ENCODE measurements around the gene NQO2. TPM values are rescaled to one million over a fixed set of nuclear protein-coding genes. Genes with fewer than 3 reads are reported as not detected.

Gene NQO2
- total and polyA plus RNA-seq, 10 of the 15 experiments (the other 5 are each of a cell fraction or from before 2014, with no cell fraction given), result 0.55 to 2.6 (median 0.80) TPM

DNA sequence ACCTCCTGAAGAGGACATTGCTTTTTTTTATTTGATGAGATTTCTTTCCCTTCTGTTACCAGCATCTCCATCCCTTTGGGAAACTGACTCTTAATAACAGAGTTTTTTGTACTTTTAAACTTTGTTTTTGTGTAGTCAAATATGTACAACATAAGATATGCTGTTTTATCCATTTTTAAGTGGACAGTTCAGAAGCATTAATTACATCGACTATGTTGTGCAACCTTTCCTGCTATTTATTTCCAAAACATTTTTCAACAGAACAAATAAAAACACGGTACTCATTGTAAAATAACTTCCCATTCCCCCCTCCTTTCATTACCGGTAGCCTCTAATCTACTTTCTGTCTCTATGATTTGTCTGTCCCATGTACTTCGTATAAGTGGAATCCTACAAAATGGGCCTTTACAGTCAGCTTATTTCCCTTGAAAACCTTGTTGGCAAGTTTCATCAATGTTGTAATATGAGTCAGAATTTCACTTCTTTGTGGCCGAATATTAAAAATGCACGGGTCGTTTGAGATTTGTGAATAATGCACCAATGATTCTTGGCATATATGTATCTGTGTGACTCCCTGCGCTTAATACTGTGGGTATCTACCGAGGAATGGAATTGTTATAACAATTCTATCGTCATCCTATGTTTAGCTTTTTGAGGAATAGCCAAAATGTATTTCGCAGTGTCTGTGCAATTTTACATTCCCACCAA lies 57.5 kb downstream of the NQO2 start:
- Histone ChIP-seq H3K79me2 (ENCODE audit: control insufficient read depth, insufficient read depth, low read length) (no peaks in the 10 kb centered on the region), H3K27ac (ENCODE audit: control insufficient read depth, insufficient read depth) (no peak overlapping the region), H4K20me1 (ENCODE audit: control insufficient read depth, insufficient read depth) (no peaks in the 10 kb centered on the region), H3K9me3 (replicated peaks; ENCODE audit: control insufficient read depth, insufficient read depth, low read length) (no peaks in the 10 kb centered on the region), H3K9ac (ENCODE audit: control insufficient read depth, insufficient read depth, low read length) (no peak overlapping the region), H3K27me3 (replicated peaks in 1 of 2; ENCODE audit: control insufficient read depth in 2 of 2, insufficient read depth in 2 of 2, low read length in 1 of 2) (no peaks in the 10 kb centered on the region; a peak in 2 of 4 replicates), H3K4me1 (ENCODE audit: control insufficient read depth, insufficient read depth, low read length) (no peaks in the 10 kb centered on the region), H2AFZ (ENCODE audit: control insufficient read depth, low read depth, low read length) (no peak overlapping the region), H3K4me3 (no peak overlapping the region), H3K4me2 (ENCODE audit: control insufficient read depth, insufficient read depth) (no peak overlapping the region), H3K36me3 (ENCODE audit: control insufficient read depth in 2 of 2, insufficient read depth in 2 of 2, low read length in 1 of 2) (no peaks in the 10 kb centered on the region)
- CTCF ChIA-PET, result interaction anchor here (0.6 to 2.5 kb wide), 11 partner anchors 10 to 266 kb away, joined by 3 to 23 read pairs (median 5); partner anchors contain the start of gene NQO2
- in situ Hi-C loops (cut with MboI) (loop anchor here (10.0 kb wide), 1 partner anchor 212 kb away; the partner anchor contains the start of gene SERPINB1), intact Hi-C loops (cut with micrococcal nuclease; ENCODE audit: unreplicated experiment) (loop anchor here (10.0 kb wide), 1 partner anchor 212 kb away; the partner anchor contains the start of gene SERPINB1)
- DNase-seq (ENCODE audit: low read depth, low spot score), result no peak
- SMC1A ChIA-PET (ENCODE audit: uncharacterized antibody, unreplicated experiment), result interaction anchor here (0.6 to 3.6 kb wide), 9 partner anchors 19 to 675 kb away, joined by 3 to 18 read pairs (median 3); no protein-coding TSS in a partner anchor
- WGBS (ENCODE audit: insufficient coverage, insufficient replicate concordance, low lambda C conversion rate, missing lambda C conversion rate), result 53% methylated on average over 11 of the region's 11 CpGs
- ATAC-seq, result no peak
- RAD21 ChIA-PET (ENCODE audit: unreplicated experiment), result interaction anchor here (1.0 to 2.4 kb wide), 4 partner anchors 14 to 266 kb away, joined by 3 to 12 read pairs (median 4); no protein-coding TSS in a partner anchor
- TF ChIP-seq, protein P1, sequence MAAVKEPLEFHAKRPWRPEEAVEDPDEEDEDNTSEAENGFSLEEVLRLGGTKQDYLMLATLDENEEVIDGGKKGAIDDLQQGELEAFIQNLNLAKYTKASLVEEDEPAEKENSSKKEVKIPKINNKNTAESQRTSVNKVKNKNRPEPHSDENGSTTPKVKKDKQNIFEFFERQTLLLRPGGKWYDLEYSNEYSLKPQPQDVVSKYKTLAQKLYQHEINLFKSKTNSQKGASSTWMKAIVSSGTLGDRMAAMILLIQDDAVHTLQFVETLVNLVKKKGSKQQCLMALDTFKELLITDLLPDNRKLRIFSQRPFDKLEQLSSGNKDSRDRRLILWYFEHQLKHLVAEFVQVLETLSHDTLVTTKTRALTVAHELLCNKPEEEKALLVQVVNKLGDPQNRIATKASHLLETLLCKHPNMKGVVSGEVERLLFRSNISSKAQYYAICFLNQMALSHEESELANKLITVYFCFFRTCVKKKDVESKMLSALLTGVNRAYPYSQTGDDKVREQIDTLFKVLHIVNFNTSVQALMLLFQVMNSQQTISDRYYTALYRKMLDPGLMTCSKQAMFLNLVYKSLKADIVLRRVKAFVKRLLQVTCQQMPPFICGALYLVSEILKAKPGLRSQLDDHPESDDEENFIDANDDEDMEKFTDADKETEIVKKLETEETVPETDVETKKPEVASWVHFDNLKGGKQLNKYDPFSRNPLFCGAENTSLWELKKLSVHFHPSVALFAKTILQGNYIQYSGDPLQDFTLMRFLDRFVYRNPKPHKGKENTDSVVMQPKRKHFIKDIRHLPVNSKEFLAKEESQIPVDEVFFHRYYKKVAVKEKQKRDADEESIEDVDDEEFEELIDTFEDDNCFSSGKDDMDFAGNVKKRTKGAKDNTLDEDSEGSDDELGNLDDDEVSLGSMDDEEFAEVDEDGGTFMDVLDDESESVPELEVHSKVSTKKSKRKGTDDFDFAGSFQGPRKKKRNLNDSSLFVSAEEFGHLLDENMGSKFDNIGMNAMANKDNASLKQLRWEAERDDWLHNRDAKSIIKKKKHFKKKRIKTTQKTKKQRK (IDR thresholded peaks at IDR 0.05; ENCODE audit: low read depth, low read length), result no peak
- TF ChIP-seq NFXL1 (IDR thresholded peaks at IDR 0.05; ENCODE audit: borderline replicate concordance), result no peak
- TF ChIP-seq GATAD2B (conservative IDR thresholded peaks at IDR 0.05; ENCODE audit: low read depth), result no peak
- TF ChIP-seq ASH2L (IDR thresholded peaks at IDR 0.05; ENCODE audit: borderline replicate concordance, low read depth), result no peak
- no peak for TF ChIP-seq HDGF (IDR thresholded peaks at IDR 0.05)
- no peak for TF ChIP-seq MAX (IDR thresholded peaks at IDR 0.05; ENCODE audit: low read depth, low read length)
- BruUV-seq (replicated peaks), result no TSS peak
- FAIRE-seq, result no peak
- POLR2A ChIA-PET, result no interaction called here
